Measurements from ENCODE around the gene TTC23L.

The TTC23L gene

DNA sequence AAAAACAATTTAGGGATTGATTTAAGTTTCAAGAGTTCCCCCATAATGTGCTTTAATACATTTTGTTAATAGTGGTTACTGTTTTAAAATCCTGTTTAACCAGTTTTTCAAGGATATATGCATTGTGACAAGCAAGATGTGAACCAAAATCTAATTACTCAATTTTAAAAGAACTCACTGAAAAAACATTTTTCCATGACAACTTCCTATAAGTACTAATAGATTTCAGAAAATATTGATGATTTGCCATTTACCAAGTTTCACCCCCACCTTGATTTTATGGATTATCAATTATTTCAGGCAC, 85.5 kb downstream of the TTC23L start:
- DNase-seq: no peak

GRCh38 chr5:34926318-34926888, 87.4 kb downstream of the TTC23L start:
- no peak for DNase-seq

- DNase-seq: no peak
Measured at GRCh38 chr5:34927785-34928184, 88.8 kb downstream of the TTC23L start.

GRCh38 chr5:34928267-34928666, 89.3 kb downstream of the TTC23L start:
- no peak for DNase-seq

DNA sequence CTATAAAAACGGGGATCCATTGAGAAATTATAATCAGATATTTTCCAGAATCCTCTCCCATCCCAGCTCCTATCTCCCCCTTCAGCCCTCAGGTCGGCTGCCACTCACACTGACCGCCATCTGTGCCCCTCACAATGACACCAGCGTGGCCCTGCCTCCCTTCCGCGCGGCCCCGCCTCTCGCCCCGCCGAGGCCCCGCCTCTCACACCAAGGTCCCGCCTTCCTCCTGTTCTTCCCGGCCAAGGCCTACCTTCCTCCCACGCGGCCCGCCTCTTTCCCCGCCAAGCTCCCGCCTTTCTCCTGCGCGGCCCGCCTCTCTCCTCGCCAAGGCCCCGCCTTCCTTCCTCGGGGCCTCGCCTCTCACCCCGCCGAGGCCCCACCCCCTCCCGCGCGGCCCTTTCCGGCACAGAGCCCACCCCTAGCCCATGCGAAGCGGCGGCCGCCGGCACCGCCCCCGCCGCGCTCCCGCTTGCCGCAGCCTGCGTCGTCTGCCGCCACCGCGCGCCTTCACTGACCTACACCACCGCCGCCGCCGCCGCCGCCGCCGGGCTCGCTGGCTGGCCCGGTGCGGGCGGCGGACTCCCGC, 90.3 kb downstream of the TTC23L start, which contains the start of gene DNAJC21:
DNAJC21 (plus strand) TSS at position 426 of the 586 bp plus-strand sequence. CDS start 261 bp downstream, outside the sequence.
- peak; percentile 92 for DNase-seq

DNA sequence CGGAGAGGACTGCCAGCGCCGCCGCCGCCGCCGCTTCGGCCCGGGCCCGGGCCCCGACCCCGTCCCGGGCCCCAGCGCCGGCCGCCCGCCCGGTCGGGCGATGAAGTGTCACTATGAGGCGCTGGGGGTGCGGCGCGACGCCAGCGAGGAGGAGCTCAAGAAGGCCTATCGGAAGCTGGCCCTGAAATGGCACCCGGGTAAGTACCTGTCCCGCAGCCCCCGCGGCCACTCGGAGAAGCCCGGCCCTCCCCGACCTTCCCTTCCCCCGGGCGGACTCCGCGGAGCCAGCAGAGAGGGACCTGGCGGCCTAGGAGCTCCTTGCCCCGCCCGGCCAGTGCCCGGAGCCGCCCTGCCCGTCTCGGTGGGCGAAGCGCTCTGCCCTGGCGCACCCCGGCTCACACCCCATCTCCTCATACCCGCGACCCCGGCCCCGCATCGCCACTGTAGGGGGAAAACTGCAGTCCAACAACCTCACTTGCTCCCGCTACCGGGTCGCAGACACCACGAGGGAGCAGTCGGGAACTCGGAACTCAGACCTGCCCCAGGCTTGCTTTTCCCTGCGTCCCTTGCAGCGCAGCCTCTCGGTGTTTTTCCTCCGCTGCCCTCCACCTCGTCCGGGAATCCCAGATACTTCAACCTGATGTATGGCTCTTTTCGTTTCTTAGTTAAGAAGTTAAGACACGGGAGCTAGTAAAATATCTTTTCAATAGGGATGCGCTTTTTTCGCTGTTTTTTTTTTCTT, 90.9 kb downstream of the TTC23L start:
- peak; percentile 39 for DNase-seq

- DNase-seq: no peak
Measured at GRCh38 chr5:34930462-34930844, 91.5 kb downstream of the TTC23L start.

GRCh38 chr5:34930870-34931269, 91.9 kb downstream of the TTC23L start:
- no peak for DNase-seq

DNA sequence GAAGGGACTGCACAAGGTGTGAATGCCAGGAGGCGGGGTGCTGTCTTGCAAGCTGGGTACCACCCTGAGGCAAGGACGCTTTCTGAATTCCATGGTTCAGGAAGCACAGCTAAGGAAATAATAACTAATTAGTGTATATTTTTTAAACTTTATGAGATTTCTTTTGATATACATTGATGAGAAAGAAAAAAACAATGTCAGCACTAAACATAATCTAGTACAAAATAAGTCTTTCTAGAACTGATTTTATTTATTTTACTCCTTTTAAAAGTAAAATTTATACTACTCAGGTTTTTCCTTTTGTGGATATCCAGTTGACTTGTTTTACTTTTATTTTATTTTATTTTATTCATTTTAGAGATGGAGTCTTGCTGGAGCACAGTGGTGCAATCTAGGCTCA, 94.0 kb downstream of the TTC23L start:
- no peak for DNase-seq

GRCh38 chr5:34941936-34942335, 103.0 kb downstream of the TTC23L start:
- DNase-seq: no peak

DNA sequence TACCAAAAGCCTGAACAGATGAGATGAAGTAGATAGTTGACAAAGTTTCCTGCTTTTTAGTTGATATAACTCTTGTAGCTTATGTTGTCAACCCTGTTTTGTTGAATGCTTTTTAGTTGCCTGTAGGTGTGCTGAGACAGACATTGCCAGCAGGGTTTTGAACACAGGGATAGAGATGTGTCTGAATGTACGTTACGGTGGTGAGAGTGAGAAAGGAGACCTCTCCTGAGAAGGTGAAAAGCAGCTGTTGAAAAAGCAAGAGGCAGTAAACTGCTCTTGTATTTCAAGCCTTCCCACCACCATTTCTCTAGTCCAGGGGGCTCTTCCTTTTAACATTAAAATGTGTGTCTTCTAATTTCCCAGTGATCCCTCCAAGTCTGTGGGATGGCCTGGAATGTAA, 105.1 kb downstream of the TTC23L start:
- DNase-seq: no peak

DNA sequence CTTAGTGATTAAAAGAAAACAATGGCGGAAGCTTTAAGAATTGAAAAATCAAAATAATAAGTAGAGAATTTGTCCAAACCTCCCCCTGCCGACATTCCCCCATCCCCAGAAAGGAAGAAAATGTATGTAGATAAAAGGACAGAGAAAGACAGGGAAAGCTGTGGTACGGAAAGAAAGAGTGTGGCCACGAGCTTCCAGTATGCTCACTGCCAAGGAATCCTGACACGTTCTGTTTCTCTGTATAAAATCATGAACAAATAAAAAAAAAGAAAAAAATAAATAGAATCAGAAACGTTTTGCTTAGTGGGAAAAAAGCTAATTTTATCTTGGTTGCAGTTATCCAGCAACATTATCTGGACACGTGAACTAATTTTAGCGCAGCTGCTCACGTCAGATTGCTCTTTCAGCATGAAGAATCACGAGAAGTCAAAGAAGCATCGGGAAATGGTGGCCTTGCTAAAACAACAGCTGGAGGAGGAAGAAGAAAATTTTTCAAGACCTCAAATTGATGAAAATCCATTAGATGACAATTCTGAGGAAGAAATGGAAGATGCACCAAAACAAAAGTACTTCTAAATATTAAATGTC, 105.6 kb downstream of the TTC23L start:
- DNase-seq: no peak

Measured in GF-D8 (cell line).